DOHH2 (cell line): Measurements from ENCODE around the gene TTN.

Experiments
- H3F3A ChIP-seq: fragments of 200-600 bp; sonication (generic), shearing (Covaris generic); 2 replicates; pipeline ENCODE4 v1.6.0; 2016; ENCODE audit warnings: antibody characterized with exemption, mild to moderate bottlenecking; ENCODE audit not compliant: control insufficient read depth, insufficient read depth
- H3K27ac ChIP-seq: fragments of 200-600 bp; sonication (generic); 2 replicates; pipeline ENCODE4 v1.5.1; 2014; ENCODE audit warnings: low read depth, mild to moderate bottlenecking, low read length, moderate library complexity
- H3K27me3 ChIP-seq: fragments of 200-600 bp; sonication (generic); 2 replicates; pipeline ENCODE4 v1.6.1; 2014; ENCODE audit warnings: mild to moderate bottlenecking, low read length, mixed read lengths; ENCODE audit not compliant: control insufficient read depth
- H3K36me3 ChIP-seq: fragments of 200-600 bp; sonication (generic); 2 replicates; pipeline ENCODE4 v1.6.1; 2014; ENCODE audit warnings: mild to moderate bottlenecking, low read length, moderate library complexity, mixed read lengths; ENCODE audit not compliant: control insufficient read depth
- H3K4me1 ChIP-seq: fragments of 200-600 bp; sonication (generic); 2 replicates; pipeline ENCODE4 v1.6.1; 2014; ENCODE audit warnings: mild to moderate bottlenecking, low read length, mixed read lengths; ENCODE audit not compliant: control insufficient read depth
- H3K4me2 ChIP-seq: fragments of 200-600 bp; sonication (generic); 2 replicates; pipeline ENCODE4 v1.6.0; 2014; ENCODE audit warnings: mild to moderate bottlenecking, low read length, moderate library complexity
- H3K4me3 ChIP-seq: fragments of 200-600 bp; sonication (generic); 2 replicates; pipeline ENCODE4 v1.5.1; 2014; ENCODE audit warnings: mild to moderate bottlenecking, low read length, mixed read lengths
- H3K79me2 ChIP-seq: fragments of 200-600 bp; sonication (generic); 2 replicates; pipeline ENCODE4 v1.6.1; 2014; ENCODE audit warnings: mild to moderate bottlenecking, low read length, mixed read lengths; ENCODE audit not compliant: control insufficient read depth
- H3K9me2 ChIP-seq: fragments of 200-600 bp; sonication (generic); replicated peaks from 2 replicates; pipeline ENCODE4 v1.6.1; 2014; ENCODE audit warnings: mild to moderate bottlenecking, low read length, mixed read lengths; ENCODE audit not compliant: control insufficient read depth
- H3K9me3 ChIP-seq: fragments of 200-600 bp; sonication (generic); 2 replicates; pipeline ENCODE4 v1.6.1; 2014; ENCODE audit warnings: antibody characterized with exemption, low read length, mixed read lengths; ENCODE audit not compliant: control insufficient read depth, insufficient read depth
- H4K20me1 ChIP-seq: fragments of 200-600 bp; sonication (generic); 2 replicates; pipeline ENCODE4 v1.6.0; 2014; ENCODE audit warnings: low read depth, mild to moderate bottlenecking, antibody characterized with exemption, low read length, moderate library complexity; ENCODE audit not compliant: control insufficient read depth, insufficient read depth
- CTCF ChIP-seq: fragments of 200-600 bp; sonication (generic); IDR thresholded peaks from one replicate; pipeline ENCODE4 v1.5.1; 2014; ENCODE audit warnings: antibody characterized with exemption, mild to moderate bottlenecking, low read depth, low read length; ENCODE audit not compliant: poor library complexity, severe bottlenecking
- EZH2phosphoT487 ChIP-seq: fragments of 200-600 bp; sonication (generic); IDR thresholded peaks from 2 replicates; pipeline ENCODE4 v1.6.1; 2017; ENCODE audit warnings: borderline replicate concordance, mild to moderate bottlenecking, antibody characterized with exemption, low read length, moderate library complexity, mixed read lengths

TTN gene

GRCh38 chr2:178828486-178828881 is 21.3 kb upstream of the TTN start:
- no peaks in the 10 kb centered on the region for H4K20me1 ChIP-seq
- H3F3A ChIP-seq = no peaks in the 10 kb centered on the region
- H3K36me3 ChIP-seq = no peaks in the 10 kb centered on the region
- peaks cover 7% of the 10 kb centered on the region for H3K4me1 ChIP-seq
- no peak overlapping the region for H3K27ac ChIP-seq
- no peaks in the 10 kb centered on the region for H3K9me3 ChIP-seq
- no peaks in the 10 kb centered on the region for H3K79me2 ChIP-seq
- no peak for TF ChIP-seq EZH2phosphoT487
- TF ChIP-seq CTCF = no peak
- no peaks in the 10 kb centered on the region for H3K27me3 ChIP-seq
- no peaks in the 10 kb centered on the region for H3K9me2 ChIP-seq
- no peak overlapping the region for H3K4me2 ChIP-seq
- H3K4me3 ChIP-seq = no peak overlapping the region

GRCh38 chr2:178827739-178828485 is 20.7 kb upstream of the TTN start:
- no peak for TF ChIP-seq EZH2phosphoT487
- no peak for TF ChIP-seq CTCF

GRCh38 chr2:178827111-178827510 is 19.9 kb upstream of the TTN start:
- Histone ChIP-seq H3K4me1 (peaks cover 7% of the 10 kb centered on the region), H3K4me3 (no peak overlapping the region), H3K9me2 (no peaks in the 10 kb centered on the region), H3F3A (no peaks in the 10 kb centered on the region), H3K27me3 (no peaks in the 10 kb centered on the region), H3K27ac (no peak overlapping the region), H3K36me3 (no peaks in the 10 kb centered on the region), H3K9me3 (no peaks in the 10 kb centered on the region), H4K20me1 (no peaks in the 10 kb centered on the region), H3K79me2 (no peaks in the 10 kb centered on the region), H3K4me2 (no peak overlapping the region)
- TF ChIP-seq EZH2phosphoT487 = no peak
- TF ChIP-seq CTCF = no peak

More at GRCh38 chr2:178827739-178828485, 20.7 kb upstream of the TTN start:
- Histone ChIP-seq H3K27me3 (no peaks in the 10 kb centered on the region), H3F3A (no peaks in the 10 kb centered on the region), H3K27ac (no peak overlapping the region), H3K9me2 (no peaks in the 10 kb centered on the region), H3K4me3 (no peak overlapping the region), H3K79me2 (no peaks in the 10 kb centered on the region), H3K4me2 (no peak overlapping the region), H3K4me1 (peaks cover 7% of the 10 kb centered on the region), H3K36me3 (no peaks in the 10 kb centered on the region), H3K9me3 (no peaks in the 10 kb centered on the region), H4K20me1 (no peaks in the 10 kb centered on the region)
